ENCODE data around the gene DDX19B.

- TF ChIP-seq CTCF (IDR thresholded peaks at IDR 0.05; ENCODE audit: extremely low read depth in 1 of 2, insufficient read depth in 1 of 2, low read depth in 1 of 2, low read length in 2 of 2) (no peak), JUN (IDR thresholded peaks at IDR 0.05; ENCODE audit: borderline replicate concordance, insufficient read depth, insufficient read length, low read depth) (no peak), POLR2AphosphoS5 (IDR thresholded peaks at IDR 0.05; ENCODE audit: insufficient read depth, low read depth, low read length) (no peak), POLR2A (IDR thresholded peaks at IDR 0.05; ENCODE audit: low read depth, low read length) (no peak), MAX (IDR thresholded peaks at IDR 0.05; ENCODE audit: insufficient read depth, insufficient read length) (no peak), MYC (IDR thresholded peaks at IDR 0.05; ENCODE audit: low read depth, low read length) (no peak), EZH2 (IDR thresholded peaks at IDR 0.05; ENCODE audit: borderline replicate concordance, low read depth, low read length, severe bottlenecking) (no peak), FOS (IDR thresholded peaks at IDR 0.05; ENCODE audit: borderline replicate concordance, insufficient read depth, low read length) (no peak), GATA2 (IDR thresholded peaks at IDR 0.05; ENCODE audit: insufficient read depth, insufficient read length, low read depth, low read length) (no peak)
Measured at GRCh38 chr16:70380248-70380918, 81.4 kb downstream of the DDX19B start.

Measured in endothelial cell of umbilical vein (primary cell).